SU-DHL-6 (cell line): ENCODE results near the gene SYPL2.

Experiments
- H2AFZ ChIP-seq: fragments of 200-600 bp; sonication (generic); 2 replicates; pipeline ENCODE4 v1.6.1; 2014; ENCODE audit warnings: low read depth, mild to moderate bottlenecking, moderate library complexity, mixed read lengths, antibody characterized with exemption, low read length; ENCODE audit not compliant: severe bottlenecking
- H3F3A ChIP-seq: fragments of 200-600 bp; shearing (Covaris generic); 2 replicates; pipeline ENCODE4 v1.6.0; 2016; ENCODE audit warnings: antibody characterized with exemption, mild to moderate bottlenecking; ENCODE audit not compliant: insufficient read depth
- H3K27ac ChIP-seq: fragments of 200-600 bp; sonication (generic); 2 replicates; pipeline ENCODE4 v1.5.1; 2016; ENCODE audit warnings: low read depth, mild to moderate bottlenecking, low read length, moderate library complexity, mixed read lengths
- H3K27me3 ChIP-seq: fragments of 200-600 bp; sonication (generic), shearing (Covaris generic); 2 replicates; pipeline ENCODE4 v1.6.0; 2014; ENCODE audit warnings: mild to moderate bottlenecking, low read length
- H3K36me3 ChIP-seq: fragments of 200-600 bp; sonication (generic); 2 replicates; pipeline ENCODE4 v1.6.1; 2014; ENCODE audit warnings: mild to moderate bottlenecking, low read length, mixed read lengths
- H3K4me2 ChIP-seq: fragments of 300-600, 200-600 bp; shearing (Covaris generic), sonication (generic); 2 replicates; pipeline ENCODE4 v1.6.0; 2014; ENCODE audit warnings: low read length, low read depth, mild to moderate bottlenecking; ENCODE audit not compliant: poor library complexity, severe bottlenecking
- H3K4me3 ChIP-seq: fragments of 200-600 bp; sonication (generic); 2 replicates; pipeline ENCODE4 v1.5.1; 2014; ENCODE audit warnings: antibody characterized with exemption, low read length, mild to moderate bottlenecking, mixed read lengths; ENCODE audit not compliant: insufficient read depth, poor library complexity, severe bottlenecking
- H3K79me2 ChIP-seq: fragments of 200-600 bp; sonication (generic); 2 replicates; pipeline ENCODE4 v1.6.1; 2014; ENCODE audit warnings: mild to moderate bottlenecking, low read length, moderate library complexity; ENCODE audit not compliant: insufficient read depth
- H3K9ac ChIP-seq: fragments of 200-600 bp; sonication (generic); 2 replicates; pipeline ENCODE4 v1.7.0; 2014; ENCODE audit warnings: mild to moderate bottlenecking, low read length
- H3K9me2 ChIP-seq: fragments of 200-600 bp; sonication (generic); replicated peaks from 2 replicates; pipeline ENCODE4 v1.6.1; 2014; ENCODE audit warnings: low read length; ENCODE audit not compliant: insufficient read depth
- H3K9me3 ChIP-seq: fragments of 200-600 bp; sonication (generic); 2 replicates; pipeline ENCODE4 v1.6.1; 2014; ENCODE audit warnings: low read length, mixed read lengths; ENCODE audit not compliant: insufficient read depth
- H4K20me1 ChIP-seq: fragments of 200-600 bp; sonication (generic); 2 replicates; pipeline ENCODE4 v1.6.1; 2014; ENCODE audit warnings: low read depth, mild to moderate bottlenecking, antibody characterized with exemption, low read length, moderate library complexity, mixed read lengths
- CTCF ChIP-seq: fragments of 200-600 bp; sonication (generic); IDR thresholded peaks from one replicate; pipeline ENCODE4 v1.5.1; 2017; ENCODE audit warnings: antibody characterized with exemption, mild to moderate bottlenecking, low read length, moderate library complexity; ENCODE audit not compliant: insufficient read depth, poor library complexity, severe bottlenecking
- EZH2phosphoT487 ChIP-seq: fragments of 200-600 bp; sonication (generic), shearing (Covaris generic); conservative IDR thresholded peaks from 2 replicates; pipeline ENCODE4 v1.6.1; 2018; ENCODE audit warnings: mild to moderate bottlenecking, antibody characterized with exemption, low read length, moderate library complexity, mixed read lengths

SYPL2 gene

GRCh38 chr1:109530457-109531087, 64.2 kb downstream of the SYPL2 start:
- Histone ChIP-seq H3K4me3 (no peak overlapping the region), H3K27ac (no peak overlapping the region), H3K27me3 (no peaks in the 10 kb centered on the region), H3K36me3 (no peaks in the 10 kb centered on the region), H3F3A (no peaks in the 10 kb centered on the region), H3K79me2 (no peaks in the 10 kb centered on the region), H3K9me2 (no peaks in the 10 kb centered on the region), H3K4me2 (no peak overlapping the region), H4K20me1 (no peaks in the 10 kb centered on the region), H2AFZ (no peak overlapping the region), H3K9me3 (no peaks in the 10 kb centered on the region), H3K9ac (no peak overlapping the region)
- TF ChIP-seq EZH2phosphoT487 (no peak), CTCF (no peak)

GRCh38 chr1:109531380-109531779, 65.0 kb downstream of the SYPL2 start:
- no peak overlapping the region for H3K27ac ChIP-seq
- no peak for TF ChIP-seq CTCF
- TF ChIP-seq EZH2phosphoT487, result no peak
- H3K79me2 ChIP-seq, result no peaks in the 10 kb centered on the region
- H3K36me3 ChIP-seq, result no peaks in the 10 kb centered on the region
- H3K4me3 ChIP-seq, result no peak overlapping the region
- no peak overlapping the region for H2AFZ ChIP-seq
- H3K4me2 ChIP-seq, result no peak overlapping the region
- no peak overlapping the region for H3K9ac ChIP-seq
- no peaks in the 10 kb centered on the region for H3F3A ChIP-seq
- no peaks in the 10 kb centered on the region for H3K9me3 ChIP-seq
- no peaks in the 10 kb centered on the region for H3K27me3 ChIP-seq
- H4K20me1 ChIP-seq, result no peaks in the 10 kb centered on the region
- H3K9me2 ChIP-seq, result no peaks in the 10 kb centered on the region
